Measurements from ENCODE around the gene MMP2.

MMP2 gene

GRCh38 chr16:55529018-55529417, 50.0 kb downstream of the MMP2 start:
- no peak for TF ChIP-seq CTCF (conservative IDR thresholded peaks at IDR 0.05; ENCODE audit: low read depth, low read length)
- no peak overlapping the region for H3K4me3 ChIP-seq (ENCODE audit: low read depth, low read length)
- DNase-seq (ENCODE audit: low read depth) = no peak

- DNase-seq (ENCODE audit: low read depth) = no peak
- H3K4me3 ChIP-seq (ENCODE audit: low read depth, low read length) = no peak overlapping the region
- TF ChIP-seq CTCF (conservative IDR thresholded peaks at IDR 0.05; ENCODE audit: low read depth, low read length) = no peak
Measured at GRCh38 chr16:55530316-55530856, 51.4 kb downstream of the MMP2 start.

- DNase-seq (ENCODE audit: low read depth) = peak; percentile 37
- no peak overlapping the region for H3K4me3 ChIP-seq (ENCODE audit: low read depth, low read length)
- no peak for TF ChIP-seq CTCF (conservative IDR thresholded peaks at IDR 0.05; ENCODE audit: low read depth, low read length)
Measured at GRCh38 chr16:55532227-55532626, 53.2 kb downstream of the MMP2 start.

- DNase-seq (ENCODE audit: low read depth) = no peak
- no peak overlapping the region for H3K4me3 ChIP-seq (ENCODE audit: low read depth, low read length)
- TF ChIP-seq CTCF (conservative IDR thresholded peaks at IDR 0.05; ENCODE audit: low read depth, low read length) = no peak
Measured at GRCh38 chr16:55534756-55535155, 55.8 kb downstream of the MMP2 start.

- no peak overlapping the region for H3K4me3 ChIP-seq (ENCODE audit: low read depth, low read length)
- no peak for TF ChIP-seq CTCF (conservative IDR thresholded peaks at IDR 0.05; ENCODE audit: low read depth, low read length)
- DNase-seq (ENCODE audit: low read depth) = peak; percentile 35
Measured at GRCh38 chr16:55539049-55539448, 60.1 kb downstream of the MMP2 start.

- no peak for TF ChIP-seq CTCF (conservative IDR thresholded peaks at IDR 0.05; ENCODE audit: low read depth, low read length)
- no peak for DNase-seq (ENCODE audit: low read depth)
- no peak overlapping the region for H3K4me3 ChIP-seq (ENCODE audit: low read depth, low read length)
Measured at GRCh38 chr16:55539488-55539887, 60.5 kb downstream of the MMP2 start.

- no peak for DNase-seq (ENCODE audit: low read depth)
- no peak for TF ChIP-seq CTCF (conservative IDR thresholded peaks at IDR 0.05; ENCODE audit: low read depth, low read length)
- H3K4me3 ChIP-seq (ENCODE audit: low read depth, low read length) = no peak overlapping the region
Measured at GRCh38 chr16:55540221-55540620, 61.2 kb downstream of the MMP2 start.
